HG03280 (cell line): ENCODE measurements around the gene RUFY1.

Experiments
- ATAC-seq: cut with Tn5 transposase; IDR thresholded peaks from one replicate; pipeline ENCODE4 v1.9.1; 2021; ENCODE audit warnings: mild to moderate bottlenecking, moderate library complexity; ENCODE audit not compliant: unreplicated experiment

Gene RUFY1

GRCh38 chr5:179601871-179602625, 51.7 kb downstream of the RUFY1 start:
- ATAC-seq: no peak

- no peak for ATAC-seq
These were observed 53.0 kb downstream of the RUFY1 start for GRCh38 chr5:179603308-179603707.

GRCh38 chr5:179605026-179605833, 54.9 kb downstream of the RUFY1 start:
- ATAC-seq: no peak

GRCh38 chr5:179606071-179606909, 55.9 kb downstream of the RUFY1 start:
- ATAC-seq: no peak

- ATAC-seq: no peak
These were observed 56.5 kb downstream of the RUFY1 start for GRCh38 chr5:179606910-179607159.

- ATAC-seq: no peak
These were observed 57.0 kb downstream of the RUFY1 start for GRCh38 chr5:179607160-179607931.

GRCh38 chr5:179608131-179608581, 57.8 kb downstream of the RUFY1 start:
- no peak for ATAC-seq

GRCh38 chr5:179609834-179610108, 59.4 kb downstream of the RUFY1 start:
- ATAC-seq: no peak

GRCh38 chr5:179610109-179610902, 60.0 kb downstream of the RUFY1 start:
- ATAC-seq: no peak

GRCh38 chr5:179610903-179611265, 60.5 kb downstream of the RUFY1 start:
- no peak for ATAC-seq

- no peak for ATAC-seq
These were observed 62.5 kb downstream of the RUFY1 start for GRCh38 chr5:179612577-179613459.

- ATAC-seq: no peak
These were observed 63.2 kb downstream of the RUFY1 start for GRCh38 chr5:179613460-179614071.

- no peak for ATAC-seq
These were observed 64.4 kb downstream of the RUFY1 start for GRCh38 chr5:179614745-179615144.

GRCh38 chr5:179615203-179615602, 64.8 kb downstream of the RUFY1 start:
- no peak for ATAC-seq

- ATAC-seq: no peak
These were observed 65.7 kb downstream of the RUFY1 start for GRCh38 chr5:179616002-179616594.

GRCh38 chr5:179617930-179618329, 67.6 kb downstream of the RUFY1 start:
- ATAC-seq: no peak

- ATAC-seq: no peak
These were observed 68.7 kb downstream of the RUFY1 start for GRCh38 chr5:179618923-179619554.

GRCh38 chr5:179619776-179620175, 69.4 kb downstream of the RUFY1 start:
- ATAC-seq: no peak
